H1 (cell line): ENCODE data around the gene FOXS1. TPM values are rescaled to one million over a fixed set of nuclear protein-coding genes. Genes with fewer than 3 reads are reported as not detected.

Source experiments
- CBX8 ChIP-seq: fragments of 300-800, 300-1000 bp; sonication (generic); IDR thresholded peaks from 2 replicates; pipeline ENCODE4 v1.7.1; 2016; ENCODE audit warnings: low read depth, low read length, borderline replicate concordance
- CEBPB ChIP-seq: IDR thresholded peaks from 2 replicates; pipeline ENCODE4 v1.6.1; 2012; ENCODE audit warnings: low read depth, low read length
- GABPA ChIP-seq: IDR thresholded peaks from 2 replicates; pipeline ENCODE4 v1.6.1; 2011; ENCODE audit warnings: mild to moderate bottlenecking, low read length, moderate library complexity, borderline replicate concordance; ENCODE audit not compliant: insufficient read depth
- JUND ChIP-seq: IDR thresholded peaks from 2 replicates; pipeline ENCODE4 v1.6.1; 2011; ENCODE audit warnings: mild to moderate bottlenecking, improper control_type of control experiment, low read length
- MAFK ChIP-seq: IDR thresholded peaks from 2 replicates; pipeline ENCODE4 v1.6.1; 2012; ENCODE audit warnings: low read depth, mild to moderate bottlenecking, improper control_type of control experiment, low read length
- NANOG ChIP-seq: IDR thresholded peaks from 2 replicates; pipeline ENCODE4 v1.6.1; 2011; ENCODE audit warnings: low read length, low read depth, mild to moderate bottlenecking, inconsistent platforms; ENCODE audit not compliant: insufficient read depth, poor library complexity, severe bottlenecking
- PHF8 ChIP-seq: fragments of 200-600 bp; sonication (generic); conservative IDR thresholded peaks from 2 replicates; pipeline ENCODE4 v1.7.1; 2012; ENCODE audit warnings: low read depth, mild to moderate bottlenecking, inconsistent platforms, low read length, moderate library complexity
- POLR2A ChIP-seq, 2 experiments: IDR thresholded peaks; 1 replicate in 1 of 2; 2 replicates in 1 of 2; pipeline ENCODE4 v1.6.1; 2011; ENCODE audit warnings: low read depth in 2 of 2, low read length in 2 of 2, mild to moderate bottlenecking in 2 of 2; ENCODE audit errors: control extremely low read depth in 1 of 2
- TCF12 ChIP-seq: IDR thresholded peaks from 2 replicates; pipeline ENCODE4 v1.6.1; 2011; ENCODE audit warnings: low read depth, mild to moderate bottlenecking, low read length
- polyA plus RNA-seq, 7 experiments: library from polyadenylated mRNA; depleted of rRNA in 3 of 7; stranded (reverse) in 5 of 7; unstranded in 2 of 7; fragments of >200 nt in 5 of 7; fragments of 200-250 nt in 2 of 7; gene quantifications; 1 replicate in 5 of 7; 2 replicates in 1 of 7; 4 replicates in 1 of 7; pipeline versions ENCODE4 v1.2.1 to v1.2.3, GENCODE V29; 2011 to 2013; ENCODE audit warnings: missing spikeins in 2 of 7, mixed read lengths in 2 of 7
- total RNA-seq: library from RNA; stranded (reverse); fragmentation: NEBNext Ultra II Directional; extraction: Animal tissue kit (Norgen Biotek cat#: 25700); gene quantifications from 2 replicates; pipeline ENCODE4 v1.2.1, GENCODE V29; 2021
- TF ChIP-seq, protein P1 (sequence below): fragments of 300-600 bp; sonication (generic); IDR thresholded peaks from 2 replicates; pipeline ENCODE4 v1.7.1; 2012; ENCODE audit warnings: low read length, moderate library complexity, mild to moderate bottlenecking, inconsistent platforms; ENCODE audit not compliant: insufficient replicate concordance

FOXS1 gene
- total and polyA plus RNA-seq, 2 of the 8 experiments (the other 6 are each of a cell fraction or from before 2014, with no cell fraction given) = 0.45 TPM; not detected in 1

DNA sequence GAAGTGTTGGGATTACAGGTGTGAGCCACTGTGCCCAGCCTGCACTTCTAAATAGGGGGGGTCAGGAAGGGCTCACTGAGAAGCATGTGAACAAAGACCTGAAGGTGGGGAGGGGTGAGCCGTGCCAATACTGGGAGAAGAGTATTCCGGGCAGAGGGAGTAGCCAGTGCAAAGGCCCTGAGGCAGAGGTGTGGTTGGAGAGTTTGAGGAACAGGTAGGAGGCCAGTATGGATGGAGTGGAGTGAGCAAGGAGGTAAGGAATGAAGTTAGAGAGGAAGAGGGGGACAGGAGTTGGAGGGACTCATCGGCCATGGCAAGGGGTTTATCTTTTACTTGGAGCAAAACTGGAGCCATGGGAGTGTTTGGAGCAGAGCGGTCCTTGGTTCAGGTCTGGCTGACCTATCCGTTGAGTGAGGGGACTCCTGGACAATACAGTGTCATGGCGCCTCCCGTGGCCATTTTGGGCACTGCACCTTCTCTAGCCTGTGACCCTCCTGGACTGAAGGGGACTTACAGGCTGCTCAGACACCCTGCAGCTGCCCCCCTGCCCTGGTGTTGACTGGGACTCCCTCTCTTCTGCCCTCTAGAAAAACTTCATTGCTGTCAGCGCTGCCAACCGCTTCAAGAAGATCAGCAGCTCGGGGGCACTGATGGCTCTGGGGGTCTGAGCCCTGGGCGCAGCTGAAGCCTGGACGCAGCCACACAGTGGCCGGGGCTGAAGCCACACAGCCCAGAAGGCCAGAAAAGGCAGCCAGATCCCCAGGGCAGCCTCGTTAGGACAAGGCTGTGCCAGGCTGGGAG, 12.1 kb downstream of the FOXS1 start (continued):
- TF ChIP-seq GABPA (0 out of 2 replicates have a peak, but pooled peaks have one; percentile 9), JUND (0 out of 2 replicates have a peak, but pooled peaks have one; percentile 23), PHF8 (no peak), CEBPB (no peak), POLR2A (IDR thresholded peaks at IDR 0.05; ENCODE audit: control extremely low read depth in 1 of 2, low read depth in 2 of 2, low read length in 2 of 2) (no peak), CBX8 (no peak), MAFK (no peak), TCF12 (no peak), NANOG (no peak)
- TF ChIP-seq, protein P1, sequence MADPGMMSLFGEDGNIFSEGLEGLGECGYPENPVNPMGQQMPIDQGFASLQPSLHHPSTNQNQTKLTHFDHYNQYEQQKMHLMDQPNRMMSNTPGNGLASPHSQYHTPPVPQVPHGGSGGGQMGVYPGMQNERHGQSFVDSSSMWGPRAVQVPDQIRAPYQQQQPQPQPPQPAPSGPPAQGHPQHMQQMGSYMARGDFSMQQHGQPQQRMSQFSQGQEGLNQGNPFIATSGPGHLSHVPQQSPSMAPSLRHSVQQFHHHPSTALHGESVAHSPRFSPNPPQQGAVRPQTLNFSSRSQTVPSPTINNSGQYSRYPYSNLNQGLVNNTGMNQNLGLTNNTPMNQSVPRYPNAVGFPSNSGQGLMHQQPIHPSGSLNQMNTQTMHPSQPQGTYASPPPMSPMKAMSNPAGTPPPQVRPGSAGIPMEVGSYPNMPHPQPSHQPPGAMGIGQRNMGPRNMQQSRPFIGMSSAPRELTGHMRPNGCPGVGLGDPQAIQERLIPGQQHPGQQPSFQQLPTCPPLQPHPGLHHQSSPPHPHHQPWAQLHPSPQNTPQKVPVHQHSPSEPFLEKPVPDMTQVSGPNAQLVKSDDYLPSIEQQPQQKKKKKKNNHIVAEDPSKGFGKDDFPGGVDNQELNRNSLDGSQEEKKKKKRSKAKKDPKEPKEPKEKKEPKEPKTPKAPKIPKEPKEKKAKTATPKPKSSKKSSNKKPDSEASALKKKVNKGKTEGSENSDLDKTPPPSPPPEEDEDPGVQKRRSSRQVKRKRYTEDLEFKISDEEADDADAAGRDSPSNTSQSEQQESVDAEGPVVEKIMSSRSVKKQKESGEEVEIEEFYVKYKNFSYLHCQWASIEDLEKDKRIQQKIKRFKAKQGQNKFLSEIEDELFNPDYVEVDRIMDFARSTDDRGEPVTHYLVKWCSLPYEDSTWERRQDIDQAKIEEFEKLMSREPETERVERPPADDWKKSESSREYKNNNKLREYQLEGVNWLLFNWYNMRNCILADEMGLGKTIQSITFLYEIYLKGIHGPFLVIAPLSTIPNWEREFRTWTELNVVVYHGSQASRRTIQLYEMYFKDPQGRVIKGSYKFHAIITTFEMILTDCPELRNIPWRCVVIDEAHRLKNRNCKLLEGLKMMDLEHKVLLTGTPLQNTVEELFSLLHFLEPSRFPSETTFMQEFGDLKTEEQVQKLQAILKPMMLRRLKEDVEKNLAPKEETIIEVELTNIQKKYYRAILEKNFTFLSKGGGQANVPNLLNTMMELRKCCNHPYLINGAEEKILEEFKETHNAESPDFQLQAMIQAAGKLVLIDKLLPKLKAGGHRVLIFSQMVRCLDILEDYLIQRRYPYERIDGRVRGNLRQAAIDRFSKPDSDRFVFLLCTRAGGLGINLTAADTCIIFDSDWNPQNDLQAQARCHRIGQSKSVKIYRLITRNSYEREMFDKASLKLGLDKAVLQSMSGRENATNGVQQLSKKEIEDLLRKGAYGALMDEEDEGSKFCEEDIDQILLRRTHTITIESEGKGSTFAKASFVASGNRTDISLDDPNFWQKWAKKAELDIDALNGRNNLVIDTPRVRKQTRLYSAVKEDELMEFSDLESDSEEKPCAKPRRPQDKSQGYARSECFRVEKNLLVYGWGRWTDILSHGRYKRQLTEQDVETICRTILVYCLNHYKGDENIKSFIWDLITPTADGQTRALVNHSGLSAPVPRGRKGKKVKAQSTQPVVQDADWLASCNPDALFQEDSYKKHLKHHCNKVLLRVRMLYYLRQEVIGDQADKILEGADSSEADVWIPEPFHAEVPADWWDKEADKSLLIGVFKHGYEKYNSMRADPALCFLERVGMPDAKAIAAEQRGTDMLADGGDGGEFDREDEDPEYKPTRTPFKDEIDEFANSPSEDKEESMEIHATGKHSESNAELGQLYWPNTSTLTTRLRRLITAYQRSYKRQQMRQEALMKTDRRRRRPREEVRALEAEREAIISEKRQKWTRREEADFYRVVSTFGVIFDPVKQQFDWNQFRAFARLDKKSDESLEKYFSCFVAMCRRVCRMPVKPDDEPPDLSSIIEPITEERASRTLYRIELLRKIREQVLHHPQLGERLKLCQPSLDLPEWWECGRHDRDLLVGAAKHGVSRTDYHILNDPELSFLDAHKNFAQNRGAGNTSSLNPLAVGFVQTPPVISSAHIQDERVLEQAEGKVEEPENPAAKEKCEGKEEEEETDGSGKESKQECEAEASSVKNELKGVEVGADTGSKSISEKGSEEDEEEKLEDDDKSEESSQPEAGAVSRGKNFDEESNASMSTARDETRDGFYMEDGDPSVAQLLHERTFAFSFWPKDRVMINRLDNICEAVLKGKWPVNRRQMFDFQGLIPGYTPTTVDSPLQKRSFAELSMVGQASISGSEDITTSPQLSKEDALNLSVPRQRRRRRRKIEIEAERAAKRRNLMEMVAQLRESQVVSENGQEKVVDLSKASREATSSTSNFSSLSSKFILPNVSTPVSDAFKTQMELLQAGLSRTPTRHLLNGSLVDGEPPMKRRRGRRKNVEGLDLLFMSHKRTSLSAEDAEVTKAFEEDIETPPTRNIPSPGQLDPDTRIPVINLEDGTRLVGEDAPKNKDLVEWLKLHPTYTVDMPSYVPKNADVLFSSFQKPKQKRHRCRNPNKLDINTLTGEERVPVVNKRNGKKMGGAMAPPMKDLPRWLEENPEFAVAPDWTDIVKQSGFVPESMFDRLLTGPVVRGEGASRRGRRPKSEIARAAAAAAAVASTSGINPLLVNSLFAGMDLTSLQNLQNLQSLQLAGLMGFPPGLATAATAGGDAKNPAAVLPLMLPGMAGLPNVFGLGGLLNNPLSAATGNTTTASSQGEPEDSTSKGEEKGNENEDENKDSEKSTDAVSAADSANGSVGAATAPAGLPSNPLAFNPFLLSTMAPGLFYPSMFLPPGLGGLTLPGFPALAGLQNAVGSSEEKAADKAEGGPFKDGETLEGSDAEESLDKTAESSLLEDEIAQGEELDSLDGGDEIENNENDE = no peak
